GM23338 (cell line): Measurements from ENCODE around the gene CERT1. TPM values are rescaled to one million over a fixed set of nuclear protein-coding genes. Genes with fewer than 3 reads are reported as not detected.

ENCODE experiments used
- ATAC-seq: fragments of 200-7000 bp; cut with Tn5 transposase; 3 replicates; pipeline ENCODE4 v1.9.1; 2020
- DNase-seq: peaks from one replicate; pipeline ENCODE4 v3.0.0-alpha.2; 2015; ENCODE audit warnings: low spot score
- H2AFZ ChIP-seq: fragments of 200-600 bp; sonication (generic); 2 replicates; pipeline ENCODE4 v1.8.0; 2016; ENCODE audit warnings: antibody characterized with exemption, mild to moderate bottlenecking, moderate library complexity
- H3F3A ChIP-seq: fragments of 200-600 bp; sonication (generic); replicated peaks from 2 replicates; pipeline ENCODE4 v1.8.0; 2017; ENCODE audit warnings: antibody characterized with exemption, mixed run types, low read depth
- H3K27ac ChIP-seq: fragments of 200-600 bp; sonication (generic); 2 replicates; pipeline ENCODE4 v1.6.1; 2016; ENCODE audit warnings: low read depth
- H3K27me3 ChIP-seq: fragments of 200-600 bp; sonication (generic); 2 replicates; pipeline ENCODE4 v1.8.0; 2016; ENCODE audit warnings: mild to moderate bottlenecking, mixed run types, moderate library complexity; ENCODE audit not compliant: insufficient read depth
- H3K36me3 ChIP-seq: fragments of 200-600 bp; sonication (generic); 2 replicates; pipeline ENCODE4 v1.8.0; 2016; ENCODE audit warnings: mild to moderate bottlenecking; ENCODE audit not compliant: insufficient read depth
- H3K4me1 ChIP-seq: fragments of 200-600 bp; sonication (generic); 2 replicates; pipeline ENCODE4 v1.8.0; 2016; ENCODE audit warnings: mild to moderate bottlenecking, moderate library complexity; ENCODE audit not compliant: insufficient read depth
- H3K4me2 ChIP-seq: fragments of 200-600 bp; sonication (generic); 2 replicates; pipeline ENCODE4 v1.7.1; 2017; ENCODE audit warnings: mixed run types
- H3K4me3 ChIP-seq: fragments of 200-600 bp; sonication (generic); 2 replicates; pipeline ENCODE4 v1.6.1; 2016; ENCODE audit warnings: mixed run types
- H3K79me2 ChIP-seq: fragments of 200-600 bp; sonication (generic); replicated peaks from 2 replicates; pipeline ENCODE4 v1.8.0; 2017; ENCODE audit warnings: mild to moderate bottlenecking; ENCODE audit not compliant: insufficient read depth
- H3K9me2 ChIP-seq: fragments of 200-600 bp; sonication (generic); 2 replicates; pipeline ENCODE4 v1.8.0; 2017; ENCODE audit not compliant: insufficient read depth
- H4K20me1 ChIP-seq: fragments of 200-600 bp; sonication (generic); replicated peaks from 2 replicates; pipeline ENCODE4 v1.8.0; 2017; ENCODE audit warnings: mild to moderate bottlenecking; ENCODE audit not compliant: insufficient read depth
- H3K27ac Mint-ChIP-seq: 2 replicates; pipeline ENCODE4 v1.8.0; 2020; ENCODE audit warnings: inconsistent platforms, mild to moderate bottlenecking, moderate library complexity, mixed read lengths
- H3K27me3 Mint-ChIP-seq: 3 replicates; pipeline ENCODE4 v1.8.0; 2022; ENCODE audit warnings: low read depth, mild to moderate bottlenecking, moderate library complexity, mixed read lengths, inconsistent platforms; ENCODE audit not compliant: insufficient read depth, poor library complexity
- H3K36me3 Mint-ChIP-seq: 3 replicates; pipeline ENCODE4 v1.8.0; 2021; ENCODE audit warnings: low read depth, mild to moderate bottlenecking, inconsistent platforms, moderate library complexity, mixed read lengths
- H3K4me1 Mint-ChIP-seq: 3 replicates; pipeline ENCODE4 v1.8.0; 2020; ENCODE audit warnings: mild to moderate bottlenecking, inconsistent platforms, mixed read lengths
- H3K4me3 Mint-ChIP-seq: 3 replicates; pipeline ENCODE4 v1.8.0; 2021; ENCODE audit warnings: moderate library complexity, mild to moderate bottlenecking, inconsistent platforms, mixed read lengths
- H3K9me3 Mint-ChIP-seq: 3 replicates; pipeline ENCODE4 v1.8.0; 2020; ENCODE audit warnings: moderate library complexity, mild to moderate bottlenecking, inconsistent platforms, mixed read lengths
- EZH2phosphoT487 ChIP-seq: fragments of 200-600 bp; sonication (generic); IDR thresholded peaks from one replicate; pipeline ENCODE4 v1.8.1; 2018; ENCODE audit warnings: antibody characterized with exemption; ENCODE audit not compliant: unreplicated experiment
- NANOG ChIP-seq: IDR thresholded peaks from 2 replicates; pipeline ENCODE4 v1.6.1; 2016; ENCODE audit warnings: antibody characterized with exemption, borderline replicate concordance
- POLR2AphosphoS5 ChIP-seq: IDR thresholded peaks from 2 replicates; pipeline ENCODE4 v1.6.1; 2016; ENCODE audit warnings: antibody characterized with exemption, low read depth
- STAT1 ChIP-seq: IDR thresholded peaks from one replicate; pipeline ENCODE4 v1.6.1; 2016; ENCODE audit warnings: antibody characterized with exemption; ENCODE audit not compliant: unreplicated experiment
- ZNF114 ChIP-seq: fragments of 250-450 bp; sonication (Bioruptor Pico); IDR thresholded peaks from 2 replicates; pipeline ENCODE4 v1.5.0; 2020; ENCODE audit warnings: mild to moderate bottlenecking, moderate library complexity
- ZNF331 ChIP-seq: fragments of 250-450 bp; sonication (Bioruptor Pico); IDR thresholded peaks from 2 replicates; pipeline ENCODE4 v1.5.0; 2020; ENCODE audit warnings: low read depth, mild to moderate bottlenecking, moderate library complexity
- polyA plus RNA-seq: library from polyadenylated mRNA; unstranded; fragments of >200 nt; fragmentation: Nextera tagmentation; extraction: Ambion mirVana; gene quantifications from 2 replicates; pipeline ENCODE4 v1.2.1, GENCODE V29; 2016
- total RNA-seq: library from RNA; depleted of rRNA; stranded (reverse); fragments of >200 nt; shearing (Covaris generic); gene quantifications from 2 replicates; pipeline ENCODE4 v1.2.3, GENCODE V29; 2014
- TF ChIP-seq, protein P1 (sequence below): IDR thresholded peaks from 2 replicates; pipeline ENCODE4 v1.6.1; 2016; ENCODE audit warnings: antibody characterized with exemption
- TF ChIP-seq, protein P2 (sequence below): IDR thresholded peaks from one replicate; pipeline ENCODE4 v1.6.1; 2018; ENCODE audit warnings: antibody characterized with exemption; ENCODE audit not compliant: unreplicated experiment

The CERT1 gene
- total and polyA plus RNA-seq, 2 experiments from 2014 or later, result 36.5 to 40.7 TPM

DNA sequence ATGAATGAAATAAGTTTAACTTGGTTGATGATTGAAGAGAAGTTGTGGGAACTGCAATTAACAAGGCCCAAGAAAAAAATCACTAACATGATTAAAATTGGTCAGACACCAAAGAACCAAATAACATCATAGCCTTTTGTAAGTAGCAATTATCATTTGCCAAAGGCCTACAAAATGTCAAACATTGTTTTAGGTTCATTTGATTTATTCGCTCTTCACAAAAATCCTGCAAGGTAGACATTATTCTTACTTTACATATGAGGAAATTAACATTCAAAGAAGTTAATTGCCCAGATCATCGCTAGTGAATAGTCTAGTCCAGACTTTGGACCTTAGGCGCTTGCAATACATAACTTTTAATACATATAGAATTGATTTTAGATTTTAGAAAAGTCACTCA is 2.9 kb upstream of the CERT1 start:
- Mint-ChIP-seq H3K9me3 (no peaks in the 10 kb centered on the region), H3K27me3 (peaks cover 15% of the 10 kb centered on the region), H3K4me3 (no peak overlapping the region), H3K27ac (no peak overlapping the region), H3K4me1 (peaks cover 12% of the 10 kb centered on the region), H3K36me3 (peaks cover 2% of the 10 kb centered on the region; the same call in 1 of the 3 replicates)
- Histone ChIP-seq H3K4me1 (peaks cover 10% of the 10 kb centered on the region; the same call in 1 of the 2 replicates), H3K79me2 (peaks cover 51% of the 10 kb centered on the region), H2AFZ (no peak overlapping the region), H3K27ac (no peak overlapping the region), H4K20me1 (no peaks in the 10 kb centered on the region; the same call in 1 of the 2 replicates), H3K27me3 (no peaks in the 10 kb centered on the region), H3K36me3 (no peaks in the 10 kb centered on the region), H3K4me2 (no peak overlapping the region), H3K9me2 (no peaks in the 10 kb centered on the region), H3F3A (no peaks in the 10 kb centered on the region), H3K4me3 (no peak overlapping the region)
- ATAC-seq (no peak), DNase-seq (no peak)
- TF ChIP-seq ZNF331 (no peak), STAT1 (no peak), POLR2AphosphoS5 (no peak), EZH2phosphoT487 (no peak)
- TF ChIP-seq, protein P1, sequence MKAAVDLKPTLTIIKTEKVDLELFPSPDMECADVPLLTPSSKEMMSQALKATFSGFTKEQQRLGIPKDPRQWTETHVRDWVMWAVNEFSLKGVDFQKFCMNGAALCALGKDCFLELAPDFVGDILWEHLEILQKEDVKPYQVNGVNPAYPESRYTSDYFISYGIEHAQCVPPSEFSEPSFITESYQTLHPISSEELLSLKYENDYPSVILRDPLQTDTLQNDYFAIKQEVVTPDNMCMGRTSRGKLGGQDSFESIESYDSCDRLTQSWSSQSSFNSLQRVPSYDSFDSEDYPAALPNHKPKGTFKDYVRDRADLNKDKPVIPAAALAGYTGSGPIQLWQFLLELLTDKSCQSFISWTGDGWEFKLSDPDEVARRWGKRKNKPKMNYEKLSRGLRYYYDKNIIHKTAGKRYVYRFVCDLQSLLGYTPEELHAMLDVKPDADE, result no peak

DNA sequence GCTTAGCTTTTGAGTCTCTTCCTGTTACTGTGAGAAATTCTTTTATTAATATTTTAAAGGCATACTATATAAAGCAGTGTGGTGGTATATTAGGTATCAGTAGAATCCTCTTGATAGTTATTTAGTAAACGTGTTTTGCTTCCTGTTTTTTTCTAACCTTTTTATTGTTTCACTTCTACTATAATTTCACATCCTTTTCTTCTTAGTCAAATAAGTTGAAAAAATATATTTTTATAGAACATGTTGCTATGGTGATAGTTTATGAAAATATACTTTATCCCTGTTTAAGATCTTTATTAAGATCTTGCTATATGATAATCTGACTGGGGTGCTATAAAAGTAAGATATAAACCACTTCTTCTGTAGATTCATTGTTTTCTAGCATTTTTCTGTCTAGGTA is 2.4 kb upstream of the CERT1 start:
- Histone ChIP-seq H3K79me2 (peaks cover 51% of the 10 kb centered on the region), H3K27ac (no peak overlapping the region), H3K4me1 (peaks cover 15% of the 10 kb centered on the region; the same call in 1 of the 2 replicates), H3F3A (no peaks in the 10 kb centered on the region), H2AFZ (no peak overlapping the region), H3K4me2 (no peak overlapping the region), H4K20me1 (no peaks in the 10 kb centered on the region; the same call in 1 of the 2 replicates), H3K27me3 (no peaks in the 10 kb centered on the region), H3K9me2 (no peaks in the 10 kb centered on the region), H3K36me3 (no peaks in the 10 kb centered on the region), H3K4me3 (no peak overlapping the region)
- DNase-seq (no peak), ATAC-seq (no peak)
- peaks cover 15% of the 10 kb centered on the region for H3K27me3 Mint-ChIP-seq
- no peaks in the 10 kb centered on the region for H3K9me3 Mint-ChIP-seq
- peaks cover 2% of the 10 kb centered on the region; the same call in 1 of the 3 replicates for H3K36me3 Mint-ChIP-seq
- no peak for TF ChIP-seq ZNF114
- no peak for TF ChIP-seq ZNF331
- H3K4me1 Mint-ChIP-seq, result peaks cover 12% of the 10 kb centered on the region
- H3K27ac Mint-ChIP-seq, result no peak overlapping the region
- no peak overlapping the region for H3K4me3 Mint-ChIP-seq

DNA sequence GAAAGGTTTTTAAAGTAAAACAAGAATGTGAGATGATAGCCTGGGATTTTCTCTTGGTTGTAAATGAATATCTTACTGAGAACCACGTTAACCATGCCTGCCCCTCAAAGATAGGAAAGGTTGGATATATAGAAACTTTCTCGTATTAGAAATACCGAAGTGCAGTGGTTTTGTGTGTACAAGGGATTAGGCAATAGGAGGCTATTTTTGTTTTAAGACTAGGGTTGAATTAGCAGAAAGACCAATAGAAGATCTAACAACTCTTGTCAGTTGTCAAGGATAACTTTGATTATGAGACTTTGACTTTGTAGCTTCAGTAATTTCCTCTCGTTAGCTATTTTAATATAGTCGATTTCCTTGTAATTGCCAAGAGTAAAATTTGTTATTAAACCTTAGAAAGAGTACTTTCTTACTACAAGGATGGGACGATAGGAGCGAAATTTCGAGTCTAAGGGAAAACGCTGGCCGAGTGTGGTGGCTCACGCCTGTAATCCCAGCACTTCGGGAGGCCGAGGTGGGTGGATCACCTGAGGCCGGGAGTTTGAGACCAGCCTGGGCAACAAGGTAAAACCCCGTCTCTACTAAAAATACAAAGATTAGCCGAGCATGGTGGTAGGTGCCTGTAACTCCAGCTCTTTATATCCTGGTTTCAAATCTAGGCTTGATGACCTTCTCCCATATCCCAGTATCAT is 1.1 kb upstream of the CERT1 start:
- Mint-ChIP-seq H3K36me3 (peaks cover 2% of the 10 kb centered on the region; the same call in 1 of the 3 replicates), H3K27me3 (peaks cover 18% of the 10 kb centered on the region), H3K4me1 (peaks cover 16% of the 10 kb centered on the region), H3K4me3 (peak overlapping the region; percentile 94), H3K9me3 (no peaks in the 10 kb centered on the region), H3K27ac (no peak overlapping the region)
- H3K36me3 ChIP-seq, result no peaks in the 10 kb centered on the region
- peaks cover 51% of the 10 kb centered on the region for H3K79me2 ChIP-seq
- peak overlapping the region; percentile 75 for H3K4me2 ChIP-seq
- peak overlapping the region; percentile 56 for H2AFZ ChIP-seq
- peaks cover 15% of the 10 kb centered on the region; the same call in 1 of the 2 replicates for H3K4me1 ChIP-seq
- no peak overlapping the region for H3K27ac ChIP-seq
- no peaks in the 10 kb centered on the region for H3K27me3 ChIP-seq
- peak overlapping the region; percentile 62 for H3K4me3 ChIP-seq
- ATAC-seq, result no peak
- H3F3A ChIP-seq, result no peaks in the 10 kb centered on the region
- H3K9me2 ChIP-seq, result no peaks in the 10 kb centered on the region
- no peaks in the 10 kb centered on the region; the same call in 1 of the 2 replicates for H4K20me1 ChIP-seq
- no peak for DNase-seq
- no peak for TF ChIP-seq POLR2AphosphoS5
- TF ChIP-seq ZNF114, result no peak
- TF ChIP-seq, protein P2, sequence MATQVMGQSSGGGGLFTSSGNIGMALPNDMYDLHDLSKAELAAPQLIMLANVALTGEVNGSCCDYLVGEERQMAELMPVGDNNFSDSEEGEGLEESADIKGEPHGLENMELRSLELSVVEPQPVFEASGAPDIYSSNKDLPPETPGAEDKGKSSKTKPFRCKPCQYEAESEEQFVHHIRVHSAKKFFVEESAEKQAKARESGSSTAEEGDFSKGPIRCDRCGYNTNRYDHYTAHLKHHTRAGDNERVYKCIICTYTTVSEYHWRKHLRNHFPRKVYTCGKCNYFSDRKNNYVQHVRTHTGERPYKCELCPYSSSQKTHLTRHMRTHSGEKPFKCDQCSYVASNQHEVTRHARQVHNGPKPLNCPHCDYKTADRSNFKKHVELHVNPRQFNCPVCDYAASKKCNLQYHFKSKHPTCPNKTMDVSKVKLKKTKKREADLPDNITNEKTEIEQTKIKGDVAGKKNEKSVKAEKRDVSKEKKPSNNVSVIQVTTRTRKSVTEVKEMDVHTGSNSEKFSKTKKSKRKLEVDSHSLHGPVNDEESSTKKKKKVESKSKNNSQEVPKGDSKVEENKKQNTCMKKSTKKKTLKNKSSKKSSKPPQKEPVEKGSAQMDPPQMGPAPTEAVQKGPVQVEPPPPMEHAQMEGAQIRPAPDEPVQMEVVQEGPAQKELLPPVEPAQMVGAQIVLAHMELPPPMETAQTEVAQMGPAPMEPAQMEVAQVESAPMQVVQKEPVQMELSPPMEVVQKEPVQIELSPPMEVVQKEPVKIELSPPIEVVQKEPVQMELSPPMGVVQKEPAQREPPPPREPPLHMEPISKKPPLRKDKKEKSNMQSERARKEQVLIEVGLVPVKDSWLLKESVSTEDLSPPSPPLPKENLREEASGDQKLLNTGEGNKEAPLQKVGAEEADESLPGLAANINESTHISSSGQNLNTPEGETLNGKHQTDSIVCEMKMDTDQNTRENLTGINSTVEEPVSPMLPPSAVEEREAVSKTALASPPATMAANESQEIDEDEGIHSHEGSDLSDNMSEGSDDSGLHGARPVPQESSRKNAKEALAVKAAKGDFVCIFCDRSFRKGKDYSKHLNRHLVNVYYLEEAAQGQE, result no peak
- no peak for TF ChIP-seq NANOG
- TF ChIP-seq EZH2phosphoT487, result no peak
